Putamen (tissue), 1 donor: ENCODE measurements around the gene MEIOB.
"Not testable (repeated sequence)": the region's sequence is repeated elsewhere in the genome, so short reads cannot be mapped to it uniquely, and the experiment has no call there.

Source experiments
- DNase-seq: peaks from one replicate; pipeline ENCODE4 v3.0.0-alpha.2; 2016; ENCODE audit warnings: low spot score

MEIOB gene

GRCh38 chr16:1876468-1876867 lies 4.5 kb upstream of the MEIOB start:
- DNase-seq: no peak

GRCh38 chr16:1876066-1876465 lies 4.1 kb upstream of the MEIOB start:
- not testable (repeated sequence) for DNase-seq

GRCh38 chr16:1874854-1875253 lies 2.9 kb upstream of the MEIOB start:
- DNase-seq: no peak

- no peak for DNase-seq
These were observed 1.4 kb downstream of the MEIOB start for GRCh38 chr16:1870365-1871082.

GRCh38 chr16:1865902-1866690 lies 5.9 kb downstream of the MEIOB start:
- DNase-seq: no peak

GRCh38 chr16:1863681-1864460 lies 8.1 kb downstream of the MEIOB start:
- peak; percentile 8 for DNase-seq

GRCh38 chr16:1862394-1862793 lies 9.6 kb downstream of the MEIOB start:
- no peak for DNase-seq

- no peak for DNase-seq
These were observed 10.2 kb downstream of the MEIOB start for GRCh38 chr16:1861730-1862129.

GRCh38 chr16:1859650-1860049 lies 12.3 kb downstream of the MEIOB start:
- no peak for DNase-seq

GRCh38 chr16:1858189-1858865 lies 13.6 kb downstream of the MEIOB start:
- no peak for DNase-seq

GRCh38 chr16:1857433-1858097 lies 14.4 kb downstream of the MEIOB start:
- DNase-seq: no peak

- DNase-seq: no peak
These were observed 20.2 kb downstream of the MEIOB start for GRCh38 chr16:1851793-1852192.

- no peak for DNase-seq
These were observed 21.0 kb downstream of the MEIOB start for GRCh38 chr16:1850981-1851380.

- DNase-seq: no peak
These were observed 25.5 kb downstream of the MEIOB start for GRCh38 chr16:1846416-1846815.

GRCh38 chr16:1845985-1846384 lies 26.0 kb downstream of the MEIOB start:
- no peak for DNase-seq

- DNase-seq: no peak
These were observed 32.4 kb downstream of the MEIOB start for GRCh38 chr16:1839554-1839953.

- DNase-seq: no peak
These were observed 37.9 kb downstream of the MEIOB start for GRCh38 chr16:1834096-1834495.

- DNase-seq: no peak
These were observed 39.0 kb downstream of the MEIOB start for GRCh38 chr16:1832838-1833454.

- DNase-seq: no peak
These were observed 40.5 kb downstream of the MEIOB start for GRCh38 chr16:1831186-1832075.

GRCh38 chr16:1830213-1830612 lies 41.8 kb downstream of the MEIOB start:
- no peak for DNase-seq
